GM18858 (cell line): ENCODE data around the gene OSCP1.

Source experiments
- ATAC-seq: cut with Tn5 transposase; IDR thresholded peaks from one replicate; pipeline ENCODE4 v1.9.1; 2021; ENCODE audit not compliant: unreplicated experiment

OSCP1 gene

DNA sequence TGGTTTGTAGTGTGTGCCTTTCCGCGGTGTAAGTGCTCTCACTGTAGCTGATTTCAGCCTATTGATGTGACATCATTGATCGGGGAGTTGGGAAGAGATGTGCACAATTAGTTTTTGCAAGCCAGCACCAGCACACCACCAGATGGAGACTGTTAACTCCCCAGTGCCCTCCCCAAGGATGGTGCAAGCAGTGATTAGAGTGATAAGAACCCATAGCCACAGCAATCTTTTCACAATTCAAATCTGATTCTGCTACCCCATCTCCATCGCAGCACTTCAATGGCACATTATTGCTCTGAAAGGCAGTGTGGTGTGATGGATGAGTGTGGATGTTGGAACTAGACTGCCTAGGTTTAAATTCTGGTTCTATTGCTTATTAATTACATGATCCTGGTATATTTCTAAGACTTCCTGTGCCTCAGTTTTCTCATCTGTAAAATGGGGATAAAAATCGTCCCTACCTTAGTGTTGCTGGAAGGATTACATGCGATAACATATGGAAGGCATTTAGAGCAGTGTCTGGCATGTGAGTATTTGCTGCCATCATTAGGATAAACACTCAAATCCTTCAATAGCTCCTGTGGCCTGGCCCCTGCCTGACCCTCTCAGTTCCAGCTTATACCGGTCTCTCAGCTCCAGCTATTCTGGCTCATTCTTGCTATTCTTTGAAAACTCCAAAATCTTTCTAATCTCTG is 25.8 kb upstream of the OSCP1 start:
- no peak for ATAC-seq

DNA sequence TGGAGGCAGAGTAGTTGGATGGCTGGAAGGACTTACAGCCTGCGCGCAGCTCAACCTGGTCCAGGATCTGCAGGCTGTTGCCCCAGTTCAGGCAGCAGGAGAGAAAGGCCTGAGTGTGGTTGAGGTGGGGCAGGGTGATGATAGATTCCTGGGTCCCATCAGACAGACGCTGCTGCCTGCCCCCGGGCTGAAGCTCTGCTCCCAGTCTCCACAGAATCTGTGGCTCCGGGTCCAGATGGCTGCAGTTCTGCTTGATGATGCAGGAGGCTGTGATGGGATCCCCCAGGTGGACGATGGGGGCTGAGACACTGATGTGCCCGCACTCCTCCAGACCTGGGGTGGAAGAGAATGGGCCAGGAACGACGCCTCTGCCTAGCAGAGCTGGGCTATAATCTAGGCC is 25.1 kb upstream of the OSCP1 start:
- ATAC-seq, result no peak

GRCh38 chr1:36472656-36473055 is 22.4 kb upstream of the OSCP1 start:
- no peak for ATAC-seq

- ATAC-seq, result no peak
These were observed 21.8 kb upstream of the OSCP1 start for GRCh38 chr1:36471830-36472641.

- no peak for ATAC-seq
These were observed 18.9 kb upstream of the OSCP1 start for GRCh38 chr1:36469163-36469562.

GRCh38 chr1:36467700-36468455 is 17.6 kb upstream of the OSCP1 start:
- ATAC-seq, result no peak

- no peak for ATAC-seq
These were observed 16.8 kb upstream of the OSCP1 start for GRCh38 chr1:36467027-36467410.

DNA sequence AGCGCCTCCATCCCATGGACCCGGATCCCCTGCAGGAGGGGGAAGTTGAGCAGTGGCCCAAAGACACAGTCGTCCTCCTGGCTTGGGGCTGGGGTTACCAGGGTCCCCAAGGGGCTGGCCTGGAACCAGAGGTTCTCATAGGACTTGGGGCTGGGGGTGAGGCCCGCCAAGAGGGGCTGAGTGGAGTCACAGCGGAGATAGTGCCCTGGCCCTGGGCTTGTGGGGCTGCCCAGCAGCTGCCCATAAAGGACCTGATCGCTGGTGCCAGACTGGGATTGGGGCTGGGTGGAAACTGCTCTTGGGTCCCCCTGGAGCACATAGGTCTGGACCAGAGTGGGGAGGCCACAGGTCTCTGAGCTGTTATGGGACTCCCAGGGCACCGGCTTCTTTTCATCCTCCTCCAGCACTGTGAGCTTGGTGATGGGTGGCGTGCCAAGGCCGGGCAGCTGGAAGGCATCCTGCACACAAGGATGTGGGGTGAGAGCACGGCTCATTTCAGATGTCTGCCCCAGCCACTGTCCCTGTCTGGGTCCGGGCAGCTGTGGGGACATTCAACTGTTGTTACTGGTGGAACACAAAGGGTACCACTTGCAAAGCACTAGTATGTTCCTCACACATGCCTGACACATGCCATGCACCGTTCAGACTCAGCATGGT is 16.2 kb upstream of the OSCP1 start:
- ATAC-seq, result no peak

GRCh38 chr1:36465731-36466369 is 15.6 kb upstream of the OSCP1 start:
- no peak for ATAC-seq

- no peak for ATAC-seq
These were observed 14.5 kb upstream of the OSCP1 start for GRCh38 chr1:36464605-36465393.

DNA sequence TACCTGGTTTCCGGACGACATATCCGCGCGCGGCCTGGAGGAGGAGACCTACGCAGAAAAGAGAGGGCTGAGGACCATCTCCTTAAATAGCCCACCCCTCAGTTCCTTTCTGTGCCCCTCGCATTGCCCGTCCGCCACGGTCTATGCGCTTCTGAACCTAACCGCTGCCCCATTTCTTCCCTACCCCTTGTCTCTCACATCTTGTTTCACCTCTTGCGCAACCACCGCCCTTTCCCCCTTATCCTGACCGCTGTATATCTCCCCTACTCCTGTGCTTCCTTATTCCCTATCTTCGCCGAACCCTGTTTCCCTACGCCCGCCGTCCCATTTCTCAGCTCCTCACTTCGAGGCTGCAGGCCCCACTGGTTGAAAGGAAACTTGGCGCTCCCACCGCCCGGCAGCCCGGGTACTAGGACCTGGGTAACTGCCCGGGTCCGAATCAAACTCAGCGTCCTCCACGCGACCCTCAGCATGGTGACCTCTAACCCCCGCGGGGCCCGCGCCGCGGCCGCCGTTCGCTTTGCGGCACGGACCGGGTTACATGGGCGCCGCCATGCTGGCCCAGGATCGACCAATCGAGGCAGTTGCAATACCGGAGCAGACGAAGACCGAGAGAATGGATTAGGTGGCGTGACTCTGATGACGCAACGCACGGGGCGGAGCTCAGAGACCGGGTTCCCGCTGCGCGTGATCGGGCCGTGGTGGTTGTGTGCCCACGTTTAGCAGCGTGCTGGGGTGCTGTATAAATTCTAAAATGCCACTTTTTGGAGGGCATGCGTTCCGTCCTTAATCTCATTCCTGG is 13.8 kb upstream of the OSCP1 start, which contains the start of gene MRPS15:
Gene MRPS15, minus strand, starts transcription at position 582 of the 802 bp plus-strand sequence. Its CDS starts 109 bp downstream, at position 473.
- ATAC-seq, result peak; percentile 80

DNA sequence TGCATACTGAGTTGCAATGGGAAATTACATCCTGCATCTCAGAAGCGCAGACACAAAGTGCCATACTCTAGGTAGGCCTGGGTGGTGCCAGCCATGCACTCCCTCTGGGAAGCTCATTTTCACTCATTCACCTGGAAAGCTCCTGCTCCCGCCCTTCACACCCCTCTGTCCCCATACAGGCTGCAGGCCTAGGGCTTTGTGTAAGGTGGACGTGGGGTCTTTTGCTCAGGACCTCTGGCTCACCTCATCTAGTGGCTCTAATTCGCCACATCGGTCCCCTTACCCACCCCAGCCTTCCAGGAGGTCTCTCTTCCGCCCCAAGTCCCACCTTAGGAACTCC is 13.2 kb upstream of the OSCP1 start:
- ATAC-seq, result no peak

DNA sequence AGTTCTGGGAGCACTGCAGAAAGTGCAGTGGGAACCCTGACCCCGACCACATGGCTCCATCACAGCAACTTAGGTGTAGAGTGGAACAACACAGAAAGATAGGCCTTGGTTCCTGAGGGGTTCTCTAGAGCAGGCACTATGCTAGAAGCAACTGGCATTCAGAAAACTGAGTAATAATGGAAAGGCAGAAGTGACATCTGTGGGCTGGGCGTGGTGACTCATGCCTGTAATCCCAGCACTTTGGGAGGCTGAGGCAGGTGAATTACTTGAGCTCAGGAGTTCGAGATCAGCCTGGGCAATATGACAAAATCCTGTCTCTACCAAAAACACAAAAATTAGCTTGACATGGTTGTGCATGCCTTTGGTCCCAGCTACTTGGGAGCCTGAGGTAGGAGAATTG is 8.7 kb upstream of the OSCP1 start:
- no peak for ATAC-seq

DNA sequence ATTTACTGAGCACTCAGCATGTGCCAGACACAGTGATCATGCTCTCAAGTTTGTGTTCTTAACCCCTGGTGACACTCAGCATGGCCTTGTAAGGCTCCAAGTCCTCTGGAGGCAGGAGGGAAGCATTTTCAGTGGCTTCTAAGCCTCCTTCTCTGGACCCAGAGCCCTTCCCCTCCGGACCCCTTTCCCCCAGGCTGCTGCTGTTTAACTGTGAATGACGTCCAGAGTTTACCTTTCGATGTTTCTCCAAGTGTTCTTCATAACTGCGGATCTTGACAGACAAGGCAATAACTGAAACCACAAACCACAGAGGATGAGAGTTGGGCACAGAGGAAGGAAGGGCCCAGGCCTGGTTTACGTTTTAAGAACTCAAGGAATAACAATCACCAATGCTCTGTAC is 7.4 kb upstream of the OSCP1 start:
- no peak for ATAC-seq

- no peak for ATAC-seq
These were observed 6.2 kb upstream of the OSCP1 start for GRCh38 chr1:36456391-36456928.

DNA sequence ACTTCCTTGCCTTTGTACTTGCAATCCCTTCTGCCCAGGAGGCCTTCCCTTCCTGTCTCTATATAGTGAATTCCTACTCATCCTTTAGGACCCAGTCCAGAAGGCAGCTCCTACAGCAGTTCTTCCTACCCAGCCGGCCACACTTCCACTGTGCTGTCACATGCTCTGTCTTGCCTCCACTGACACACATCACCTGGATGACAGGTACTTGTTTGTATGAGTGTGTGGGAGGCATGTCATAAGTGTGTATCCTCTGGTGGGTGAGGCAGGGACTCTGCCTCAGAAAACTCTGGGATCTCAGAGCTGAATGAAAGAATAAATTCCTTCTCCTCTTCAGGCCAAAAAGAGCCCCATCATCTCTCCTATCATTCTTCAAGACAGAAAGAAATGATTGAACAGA is 5.1 kb upstream of the OSCP1 start:
- no peak for ATAC-seq

DNA sequence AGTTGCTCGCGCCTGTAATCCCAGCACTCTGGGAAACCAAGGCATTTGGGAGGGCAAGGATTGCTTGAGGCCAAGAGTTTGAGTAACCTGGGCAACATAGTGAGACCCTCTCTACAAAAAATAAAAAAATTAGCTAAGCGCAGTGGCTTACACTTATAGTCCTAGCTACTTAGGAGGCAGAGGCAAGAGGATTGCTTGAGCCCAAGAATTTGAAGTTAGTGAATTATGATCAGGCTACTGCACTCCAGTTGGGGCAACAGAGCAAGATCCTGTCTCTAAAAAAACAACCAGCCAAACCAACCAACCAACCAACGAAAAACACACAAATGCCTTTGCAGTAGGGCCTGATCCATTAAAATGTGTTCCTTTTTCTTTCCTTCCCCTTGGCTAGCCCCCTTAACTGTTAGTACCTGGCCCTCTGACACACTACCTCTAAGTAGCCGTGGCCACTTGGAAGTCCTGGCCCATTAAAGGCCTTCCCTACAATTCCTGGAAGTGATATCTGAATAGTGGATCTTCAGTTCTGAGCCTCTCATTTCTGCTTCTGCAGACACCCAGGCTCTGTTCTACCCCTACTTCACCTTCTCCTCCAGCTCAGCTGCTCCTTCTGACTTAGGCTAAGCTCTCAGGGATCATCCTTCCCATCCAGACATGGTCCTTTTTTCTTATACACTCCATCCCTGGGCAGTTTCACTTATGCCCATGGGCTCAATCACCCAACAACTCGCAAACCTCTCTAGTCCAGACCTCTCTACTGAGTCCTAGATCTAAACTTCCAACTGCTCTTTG is 3.5 kb upstream of the OSCP1 start:
- ATAC-seq, result no peak

- no peak for ATAC-seq
These were observed 2.8 kb upstream of the OSCP1 start for GRCh38 chr1:36453051-36453450.
